IPS-20b (cell line): Measurements from ENCODE around the gene MXD4.

ENCODE experiments used
- H3K27ac ChIP-seq: one replicate; pipeline ENCODE4 v1.5.1; 2013; ENCODE audit warnings: low read length
- H3K27me3 ChIP-seq: 2 replicates; pipeline ENCODE4 v1.6.1; 2013; ENCODE audit warnings: mild to moderate bottlenecking, low read length, inconsistent platforms; ENCODE audit not compliant: insufficient read depth
- H3K36me3 ChIP-seq: 2 replicates; pipeline ENCODE4 v1.6.1; 2013; ENCODE audit warnings: low read depth, mild to moderate bottlenecking, inconsistent platforms, low read length, moderate library complexity; ENCODE audit not compliant: insufficient read depth
- H3K4me1 ChIP-seq: 2 replicates; pipeline ENCODE4 v1.6.1; 2013; ENCODE audit warnings: mild to moderate bottlenecking, control low read depth, inconsistent platforms, low read length, moderate library complexity; ENCODE audit not compliant: insufficient read depth
- H3K4me3 ChIP-seq: 2 replicates; pipeline ENCODE4 v1.5.1; 2013; ENCODE audit warnings: mild to moderate bottlenecking, low read length, inconsistent platforms
- H3K9ac ChIP-seq: 2 replicates; pipeline ENCODE4 v1.6.1; 2013; ENCODE audit warnings: low read depth, mild to moderate bottlenecking, inconsistent platforms, low read length, moderate library complexity
- H3K9me3 ChIP-seq: 2 replicates; pipeline ENCODE4 v1.6.1; 2013; ENCODE audit warnings: mild to moderate bottlenecking, low read depth, low read length, inconsistent platforms; ENCODE audit not compliant: insufficient read depth

Gene MXD4

GRCh38 chr4:2266181-2266580 lies 4.3 kb upstream of the MXD4 start:
- no peak overlapping the region for H3K27ac ChIP-seq
- no peaks in the 10 kb centered on the region for H3K36me3 ChIP-seq
- H3K4me3 ChIP-seq = no peak overlapping the region
- peaks cover 4% of the 10 kb centered on the region; the same call in 1 of the 2 replicates for H3K27me3 ChIP-seq
- peaks cover 4% of the 10 kb centered on the region; the same call in 1 of the 2 replicates for H3K4me1 ChIP-seq
- H3K9ac ChIP-seq = no peak overlapping the region
- no peaks in the 10 kb centered on the region for H3K9me3 ChIP-seq

GRCh38 chr4:2265113-2266110 lies 3.5 kb upstream of the MXD4 start:
- H3K4me1 ChIP-seq = peaks cover 4% of the 10 kb centered on the region; the same call in 1 of the 2 replicates
- H3K9ac ChIP-seq = no peak overlapping the region
- no peak overlapping the region for H3K4me3 ChIP-seq
- peaks cover 4% of the 10 kb centered on the region; the same call in 1 of the 2 replicates for H3K27me3 ChIP-seq
- H3K9me3 ChIP-seq = no peaks in the 10 kb centered on the region
- no peak overlapping the region for H3K27ac ChIP-seq
- no peaks in the 10 kb centered on the region for H3K36me3 ChIP-seq

DNA sequence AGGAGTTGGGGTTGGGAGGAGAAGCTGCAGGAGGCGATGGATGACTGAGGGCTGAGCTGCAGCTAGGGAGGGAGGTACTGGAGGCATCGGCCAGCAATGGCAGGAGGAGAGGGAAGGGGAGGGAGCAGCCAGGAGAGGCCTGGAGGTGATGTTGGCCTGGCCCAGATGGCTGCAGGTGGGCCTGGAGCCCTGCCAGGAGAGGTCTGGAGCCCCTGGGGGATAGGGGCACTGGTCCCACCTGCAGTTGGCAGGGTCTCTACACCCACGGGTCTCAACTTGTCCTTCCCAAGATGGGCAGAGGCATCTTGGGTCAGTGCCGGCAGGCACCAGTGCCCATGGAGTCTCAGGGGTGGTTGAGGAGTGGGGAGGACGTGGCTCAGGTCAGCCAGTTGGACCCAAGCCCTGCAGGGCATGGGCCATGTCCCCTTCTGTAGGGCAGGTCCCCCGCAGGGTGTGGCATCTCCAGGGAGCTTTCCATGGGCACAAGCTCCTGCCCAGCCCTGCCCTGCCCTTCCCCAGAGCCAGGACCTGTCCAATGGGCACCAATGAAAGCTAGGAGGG lies 2.7 kb upstream of the MXD4 start:
- Histone ChIP-seq H3K9ac (no peak overlapping the region), H3K4me3 (no peak overlapping the region), H3K27ac (no peak overlapping the region), H3K9me3 (no peaks in the 10 kb centered on the region), H3K36me3 (no peaks in the 10 kb centered on the region), H3K27me3 (peaks cover 4% of the 10 kb centered on the region; the same call in 1 of the 2 replicates), H3K4me1 (peaks cover 4% of the 10 kb centered on the region; the same call in 1 of the 2 replicates)

- H3K4me1 ChIP-seq = peaks cover under 1% of the 10 kb centered on the region; the same call in 1 of the 2 replicates
- no peak overlapping the region for H3K4me3 ChIP-seq
- H3K36me3 ChIP-seq = no peaks in the 10 kb centered on the region
- H3K27me3 ChIP-seq = peaks cover 4% of the 10 kb centered on the region; the same call in 1 of the 2 replicates
- no peaks in the 10 kb centered on the region for H3K9me3 ChIP-seq
- no peak overlapping the region for H3K27ac ChIP-seq
- no peak overlapping the region for H3K9ac ChIP-seq
Measured at GRCh38 chr4:2263926-2264321, 2.0 kb upstream of the MXD4 start.

DNA sequence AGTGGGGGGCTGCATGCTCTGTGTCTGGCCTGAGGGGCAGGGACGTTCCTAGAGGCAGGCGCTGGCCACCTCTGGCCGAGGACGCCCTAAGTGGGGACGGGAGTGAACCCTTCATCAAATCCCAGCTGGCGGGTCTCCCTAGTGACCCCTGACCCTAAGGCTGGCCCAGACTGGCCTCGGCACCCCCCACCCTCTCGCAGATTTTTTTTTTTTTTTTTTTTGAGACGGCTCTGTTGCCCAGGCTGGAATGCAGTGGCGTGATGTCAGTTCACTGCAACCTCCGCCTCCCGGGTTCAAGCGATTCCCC lies 988 bp upstream of the MXD4 start:
- H3K27me3 ChIP-seq = peaks cover 4% of the 10 kb centered on the region; the same call in 1 of the 2 replicates
- H3K27ac ChIP-seq = no peak overlapping the region
- peak overlapping the region; percentile 72; the same call in 1 of the 2 replicates for H3K9ac ChIP-seq
- H3K4me1 ChIP-seq = no peaks in the 10 kb centered on the region
- H3K36me3 ChIP-seq = no peaks in the 10 kb centered on the region
- no peaks in the 10 kb centered on the region for H3K9me3 ChIP-seq
- peak overlapping the region; percentile 66; the same call in 1 of the 2 replicates for H3K4me3 ChIP-seq

GRCh38 chr4:2262145-2262943 lies 435 bp upstream of the MXD4 start:
- Histone ChIP-seq H3K4me3 (peak overlapping the region; percentile 66; the same call in 1 of the 2 replicates), H3K4me1 (no peaks in the 10 kb centered on the region), H3K36me3 (no peaks in the 10 kb centered on the region), H3K27me3 (peaks cover 4% of the 10 kb centered on the region; the same call in 1 of the 2 replicates), H3K27ac (no peak overlapping the region), H3K9me3 (no peaks in the 10 kb centered on the region), H3K9ac (peak overlapping the region; percentile 72; the same call in 1 of the 2 replicates)

DNA sequence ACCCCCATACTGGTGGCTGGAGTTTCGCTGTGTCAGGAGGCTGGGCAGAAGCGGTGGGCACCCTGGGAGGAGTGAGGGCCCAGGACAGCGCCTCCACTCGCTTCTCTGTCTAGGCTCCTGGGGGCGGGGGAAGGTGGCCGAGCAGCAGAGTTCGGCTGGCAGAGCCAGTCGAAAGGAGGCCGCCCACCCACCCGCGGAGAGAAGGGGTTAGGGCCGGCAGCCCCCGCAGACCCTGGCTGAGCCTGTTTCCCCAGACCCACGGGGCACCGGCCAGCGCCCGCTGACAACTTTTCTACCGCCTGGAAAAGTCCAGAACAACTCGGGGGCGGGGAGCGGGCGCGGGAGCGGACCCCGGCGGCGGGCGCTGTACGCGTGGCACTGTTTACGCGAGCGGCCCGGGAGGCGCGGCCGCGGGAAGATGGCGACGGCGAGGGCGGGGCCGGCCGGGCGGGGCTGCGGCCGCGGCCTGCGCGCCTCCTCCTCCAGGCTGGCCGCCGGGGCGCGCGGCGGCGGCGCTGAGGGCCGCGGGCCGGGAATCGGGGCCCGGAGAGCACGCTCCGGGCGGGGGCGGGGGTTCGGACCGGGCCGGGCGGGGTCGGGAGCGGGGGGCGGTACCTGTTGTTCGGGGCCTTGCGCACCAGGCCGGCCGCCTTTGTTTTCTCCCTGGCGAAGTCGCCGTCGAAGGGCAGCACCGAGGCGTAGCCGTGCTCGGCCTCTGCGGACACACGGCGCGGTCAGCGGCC lies 628 bp downstream of the MXD4 start:
- Histone ChIP-seq H3K27me3 (peaks cover 4% of the 10 kb centered on the region; the same call in 1 of the 2 replicates), H3K36me3 (no peaks in the 10 kb centered on the region), H3K4me1 (no peaks in the 10 kb centered on the region), H3K9ac (peak overlapping the region; percentile 58; the same call in 1 of the 2 replicates), H3K9me3 (no peaks in the 10 kb centered on the region), H3K4me3 (peak overlapping the region; percentile 73), H3K27ac (no peak overlapping the region)

- peak overlapping the region; percentile 58; the same call in 1 of the 2 replicates for H3K9ac ChIP-seq
- no peak overlapping the region for H3K27ac ChIP-seq
- H3K4me1 ChIP-seq = no peaks in the 10 kb centered on the region
- peaks cover 4% of the 10 kb centered on the region; the same call in 1 of the 2 replicates for H3K27me3 ChIP-seq
- H3K36me3 ChIP-seq = no peaks in the 10 kb centered on the region
- H3K4me3 ChIP-seq = peak overlapping the region; percentile 73; the same call in 1 of the 2 replicates
- no peaks in the 10 kb centered on the region for H3K9me3 ChIP-seq
Measured at GRCh38 chr4:2260344-2261109, 1.4 kb downstream of the MXD4 start.

- H3K9ac ChIP-seq = no peak overlapping the region
Measured at GRCh38 chr4:2259541-2260343, 2.2 kb downstream of the MXD4 start.

More at GRCh38 chr4:2259541-2260343, 2.2 kb downstream of the MXD4 start:
- no peak overlapping the region for H3K27ac ChIP-seq
- H3K9me3 ChIP-seq = no peaks in the 10 kb centered on the region
- no peak overlapping the region for H3K4me3 ChIP-seq
- peaks cover 4% of the 10 kb centered on the region; the same call in 1 of the 2 replicates for H3K27me3 ChIP-seq
- no peaks in the 10 kb centered on the region for H3K4me1 ChIP-seq
- H3K36me3 ChIP-seq = peaks cover 2% of the 10 kb centered on the region; the same call in 1 of the 2 replicates
